ENCODE results near the gene RAB21. TPM values are rescaled to one million over a fixed set of nuclear protein-coding genes. Genes with fewer than 3 reads are reported as not detected.

RAB21 gene
- total RNA-seq, 4 donors from 2014 or later = 12.6 to 25.7 (median 19.9) TPM

DNA sequence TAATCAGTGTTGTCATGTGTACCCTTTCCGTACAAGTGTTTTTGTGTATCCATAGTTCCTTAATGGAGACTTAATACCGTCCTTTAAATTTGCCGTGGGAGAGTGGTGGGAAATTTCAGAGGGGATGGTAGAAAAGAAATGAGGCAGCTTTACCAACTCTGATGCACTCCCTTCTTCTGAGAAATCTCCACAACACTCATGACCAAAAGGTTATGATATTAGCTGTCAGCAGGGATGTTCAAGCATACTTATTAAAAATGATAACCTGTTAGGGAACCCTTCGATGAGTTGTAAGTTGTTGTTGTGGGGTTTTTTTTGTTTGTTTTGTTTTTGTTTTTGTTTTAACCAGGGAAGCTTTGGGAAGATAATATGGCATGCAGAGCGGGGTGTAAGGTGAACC, 12.5 kb downstream of the RAB21 start:
- H3K9me3 ChIP-seq = peaks cover 0 to 5% (median 0%) of the 10 kb centered on the region in 4 donors
- no peak for DNase-seq (ENCODE audit: low spot score in 2 of 2)
- H3K4me3 ChIP-seq = no peak overlapping the region
- H3K27ac ChIP-seq = no peak overlapping the region
- H3K36me3 ChIP-seq = peaks cover 0 to 18% (median 0%) of the 10 kb centered on the region in 3 donors
- 95 to 96% methylated on average over 5 of the region's 5 CpGs for WGBS, 2 donors
- TF ChIP-seq CTCF (IDR thresholded peaks at IDR 0.05) (no peak), POLR2A (IDR thresholded peaks at IDR 0.05) (no peak), EP300 (IDR thresholded peaks at IDR 0.05) (no peak)
- peaks cover 0 to 62% (median 2%) of the 10 kb centered on the region in 4 donors for H3K4me1 ChIP-seq
- H3K27me3 ChIP-seq = no peaks in the 10 kb centered on the region

- Histone ChIP-seq H3K27ac (no peak overlapping the region), H3K4me3 (no peak overlapping the region), H3K27me3 (no peaks in the 10 kb centered on the region), H3K4me1 (peaks cover 0 to 65% (median 2%) of the 10 kb centered on the region in 4 donors), H3K36me3 (peaks cover 0 to 19% (median 0%) of the 10 kb centered on the region in 3 donors), H3K9me3 (no peaks in the 10 kb centered on the region)
- WGBS, 2 donors = 83 to 93% methylated on average over 2 of the region's 2 CpGs
- no peak for TF ChIP-seq EP300 (IDR thresholded peaks at IDR 0.05)
- no peak for TF ChIP-seq CTCF (IDR thresholded peaks at IDR 0.05)
- TF ChIP-seq POLR2A (IDR thresholded peaks at IDR 0.05) = no peak
- DNase-seq (ENCODE audit: low spot score in 2 of 2) = no peak
Measured at GRCh38 chr12:71768900-71769299, 14.2 kb downstream of the RAB21 start.

DNA sequence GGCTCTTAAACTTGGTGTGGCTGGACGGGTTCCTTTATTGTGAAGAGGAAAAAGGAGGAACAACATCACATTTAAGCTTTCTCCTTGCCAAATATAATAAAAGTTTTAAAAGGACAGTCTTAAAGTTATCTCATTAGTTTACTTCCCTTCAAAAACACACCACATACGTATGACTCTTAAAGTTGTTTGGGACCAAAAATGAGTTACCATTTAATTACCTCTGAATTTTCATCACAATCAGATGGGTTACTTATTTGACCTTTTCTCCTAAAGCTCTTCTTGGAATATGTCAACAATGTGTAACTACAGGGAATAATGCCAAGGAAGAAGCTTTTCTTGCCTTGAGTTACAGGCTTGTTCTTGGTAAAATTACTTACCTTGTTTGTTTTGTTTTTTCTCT, 16.4 kb downstream of the RAB21 start:
- Histone ChIP-seq H3K27me3 (no peaks in the 10 kb centered on the region), H3K27ac (no peak overlapping the region), H3K4me1 (peaks cover 0 to 56% (median 2%) of the 10 kb centered on the region in 4 donors), H3K36me3 (peaks cover 0 to 32% (median 0%) of the 10 kb centered on the region in 3 donors), H3K4me3 (no peak overlapping the region), H3K9me3 (no peaks in the 10 kb centered on the region)
- TF ChIP-seq EP300 (IDR thresholded peaks at IDR 0.05) = no peak
- TF ChIP-seq CTCF (IDR thresholded peaks at IDR 0.05) = no peak
- no peak for TF ChIP-seq POLR2A (IDR thresholded peaks at IDR 0.05)
- 58 to 63% methylated on average over 2 of the region's 2 CpGs for WGBS, 2 donors
- no peak for DNase-seq (ENCODE audit: low spot score in 2 of 2)

- no peak overlapping the region for H3K4me3 ChIP-seq
- H3K36me3 ChIP-seq = peaks cover 0 to 32% (median 0%) of the 10 kb centered on the region in 3 donors
- H3K4me1 ChIP-seq = peaks cover 0 to 40% (median 2%) of the 10 kb centered on the region in 4 donors
- no peak for TF ChIP-seq CTCF (IDR thresholded peaks at IDR 0.05)
- no peak for TF ChIP-seq POLR2A (IDR thresholded peaks at IDR 0.05)
- no peak for TF ChIP-seq EP300 (IDR thresholded peaks at IDR 0.05)
- no peaks in the 10 kb centered on the region for H3K9me3 ChIP-seq
- no peaks in the 10 kb centered on the region for H3K27me3 ChIP-seq
- no peak overlapping the region for H3K27ac ChIP-seq
- no peak for DNase-seq (ENCODE audit: low spot score in 2 of 2)
Measured at GRCh38 chr12:71772735-71773134, 18.1 kb downstream of the RAB21 start.

- Histone ChIP-seq H3K27ac (no peak overlapping the region), H3K36me3 (peaks cover 0 to 35% (median 10%) of the 10 kb centered on the region in 3 donors), H3K4me3 (no peak overlapping the region), H3K4me1 (peaks cover 0 to 6% (median 0%) of the 10 kb centered on the region in 4 donors), H3K9me3 (no peaks in the 10 kb centered on the region), H3K27me3 (no peaks in the 10 kb centered on the region)
- peak; percentile 49 to 65 (median 53) for TF ChIP-seq CTCF (IDR thresholded peaks at IDR 0.05)
- TF ChIP-seq EP300 (IDR thresholded peaks at IDR 0.05) = no peak
- no peak for TF ChIP-seq POLR2A (IDR thresholded peaks at IDR 0.05)
- WGBS, 2 donors = 14 to 16% methylated on average over 3 of the region's 3 CpGs
- peak in 1 of 2 donors; percentile 18 for DNase-seq (ENCODE audit: low spot score in 2 of 2)
Measured at GRCh38 chr12:71780237-71780822, 25.7 kb downstream of the RAB21 start.
